HG03097 (cell line): ENCODE measurements around the gene PLXND1.
"Not testable (repeated sequence)": the region's sequence is repeated elsewhere in the genome, so short reads cannot be mapped to it uniquely, and the experiment has no call there.

Source experiments
- ATAC-seq: cut with Tn5 transposase; IDR thresholded peaks from one replicate; pipeline ENCODE4 v1.9.1; 2021; ENCODE audit not compliant: unreplicated experiment, low FRiP score

Gene PLXND1, protein sequence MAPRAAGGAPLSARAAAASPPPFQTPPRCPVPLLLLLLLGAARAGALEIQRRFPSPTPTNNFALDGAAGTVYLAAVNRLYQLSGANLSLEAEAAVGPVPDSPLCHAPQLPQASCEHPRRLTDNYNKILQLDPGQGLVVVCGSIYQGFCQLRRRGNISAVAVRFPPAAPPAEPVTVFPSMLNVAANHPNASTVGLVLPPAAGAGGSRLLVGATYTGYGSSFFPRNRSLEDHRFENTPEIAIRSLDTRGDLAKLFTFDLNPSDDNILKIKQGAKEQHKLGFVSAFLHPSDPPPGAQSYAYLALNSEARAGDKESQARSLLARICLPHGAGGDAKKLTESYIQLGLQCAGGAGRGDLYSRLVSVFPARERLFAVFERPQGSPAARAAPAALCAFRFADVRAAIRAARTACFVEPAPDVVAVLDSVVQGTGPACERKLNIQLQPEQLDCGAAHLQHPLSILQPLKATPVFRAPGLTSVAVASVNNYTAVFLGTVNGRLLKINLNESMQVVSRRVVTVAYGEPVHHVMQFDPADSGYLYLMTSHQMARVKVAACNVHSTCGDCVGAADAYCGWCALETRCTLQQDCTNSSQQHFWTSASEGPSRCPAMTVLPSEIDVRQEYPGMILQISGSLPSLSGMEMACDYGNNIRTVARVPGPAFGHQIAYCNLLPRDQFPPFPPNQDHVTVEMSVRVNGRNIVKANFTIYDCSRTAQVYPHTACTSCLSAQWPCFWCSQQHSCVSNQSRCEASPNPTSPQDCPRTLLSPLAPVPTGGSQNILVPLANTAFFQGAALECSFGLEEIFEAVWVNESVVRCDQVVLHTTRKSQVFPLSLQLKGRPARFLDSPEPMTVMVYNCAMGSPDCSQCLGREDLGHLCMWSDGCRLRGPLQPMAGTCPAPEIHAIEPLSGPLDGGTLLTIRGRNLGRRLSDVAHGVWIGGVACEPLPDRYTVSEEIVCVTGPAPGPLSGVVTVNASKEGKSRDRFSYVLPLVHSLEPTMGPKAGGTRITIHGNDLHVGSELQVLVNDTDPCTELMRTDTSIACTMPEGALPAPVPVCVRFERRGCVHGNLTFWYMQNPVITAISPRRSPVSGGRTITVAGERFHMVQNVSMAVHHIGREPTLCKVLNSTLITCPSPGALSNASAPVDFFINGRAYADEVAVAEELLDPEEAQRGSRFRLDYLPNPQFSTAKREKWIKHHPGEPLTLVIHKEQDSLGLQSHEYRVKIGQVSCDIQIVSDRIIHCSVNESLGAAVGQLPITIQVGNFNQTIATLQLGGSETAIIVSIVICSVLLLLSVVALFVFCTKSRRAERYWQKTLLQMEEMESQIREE (N-terminal part only)

DNA sequence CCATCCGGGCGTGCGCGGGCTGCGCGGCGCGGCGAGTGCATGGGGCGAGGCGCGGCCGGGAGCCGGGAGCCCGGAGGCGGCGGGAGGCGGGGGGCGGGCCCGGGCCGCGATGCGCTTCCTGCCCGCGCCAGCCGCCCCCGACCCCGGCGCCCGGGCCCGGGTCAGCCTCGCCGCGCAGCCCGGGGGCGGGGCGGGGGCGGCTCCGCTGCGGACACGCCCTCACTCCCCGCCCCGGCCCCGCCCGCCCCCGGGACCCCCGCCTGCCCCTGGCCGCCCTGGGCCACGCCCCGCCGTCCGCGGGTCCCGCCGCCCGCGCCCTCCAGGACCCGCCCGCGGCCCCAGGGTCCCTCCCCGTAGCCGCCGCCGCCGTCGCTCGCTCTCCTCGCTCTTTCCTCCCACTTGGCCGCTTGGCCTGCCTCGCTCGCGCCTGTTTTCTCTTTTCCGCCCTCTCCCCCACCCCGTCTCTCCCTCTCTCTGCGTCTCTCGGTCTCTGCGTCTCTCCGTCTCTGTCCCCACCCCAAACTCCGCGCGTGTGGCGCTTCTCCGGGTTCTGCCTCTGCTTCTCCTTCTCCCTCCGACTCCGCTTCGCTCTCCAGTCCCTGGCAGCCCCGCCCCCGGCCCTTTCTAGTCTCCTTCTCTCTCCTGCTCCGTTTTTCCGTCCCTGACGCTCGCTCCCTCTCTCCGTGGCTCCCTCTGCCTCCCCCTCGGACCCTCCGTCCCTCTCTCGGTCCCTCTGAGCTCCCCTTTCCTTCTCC lies at the start of gene PLXND1:
PLXND1 (minus strand) TSS at position 41 of the 755 bp plus-strand sequence; CDS start at position 4, 37 bp downstream.
- no peak for ATAC-seq

DNA sequence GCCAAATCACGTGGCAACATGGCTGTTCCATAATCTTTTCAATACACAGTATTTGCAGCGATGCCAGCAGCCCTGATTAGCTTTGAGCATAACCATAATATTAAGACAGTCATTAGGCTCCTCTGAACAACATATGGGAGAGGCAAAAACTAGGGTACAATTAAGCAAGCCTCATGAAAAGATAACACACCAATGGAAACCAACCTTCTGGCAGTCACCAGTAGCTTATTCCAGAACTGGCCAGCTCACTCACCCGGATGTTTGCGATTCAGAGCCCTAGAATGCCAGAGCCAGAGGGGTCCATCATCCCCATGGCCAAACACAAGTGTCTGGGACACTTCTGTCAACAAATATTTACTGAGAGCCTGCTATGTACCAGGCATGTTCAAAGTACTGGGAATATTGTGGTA lies 48.8 kb upstream of the PLXND1 start:
- ATAC-seq: no peak

DNA sequence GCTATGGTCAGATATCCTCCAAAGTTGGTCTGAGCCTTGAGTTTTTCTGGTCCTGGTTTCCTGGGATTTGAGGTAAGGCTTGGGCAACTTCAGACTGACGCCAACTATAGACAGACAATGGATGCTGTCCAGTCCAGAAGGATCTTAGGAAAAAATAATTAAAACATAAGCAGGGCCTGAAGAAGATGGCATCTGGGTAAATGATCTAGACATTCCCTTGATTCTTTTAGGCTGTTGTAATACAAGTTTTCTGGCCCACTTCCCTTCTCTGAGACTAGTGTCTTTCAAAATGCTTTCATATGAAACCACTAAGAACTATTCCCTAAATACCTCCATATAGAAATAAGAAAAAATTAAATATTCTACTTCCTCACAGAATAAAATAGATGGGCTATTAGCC lies 47.7 kb upstream of the PLXND1 start:
- no peak for ATAC-seq

DNA sequence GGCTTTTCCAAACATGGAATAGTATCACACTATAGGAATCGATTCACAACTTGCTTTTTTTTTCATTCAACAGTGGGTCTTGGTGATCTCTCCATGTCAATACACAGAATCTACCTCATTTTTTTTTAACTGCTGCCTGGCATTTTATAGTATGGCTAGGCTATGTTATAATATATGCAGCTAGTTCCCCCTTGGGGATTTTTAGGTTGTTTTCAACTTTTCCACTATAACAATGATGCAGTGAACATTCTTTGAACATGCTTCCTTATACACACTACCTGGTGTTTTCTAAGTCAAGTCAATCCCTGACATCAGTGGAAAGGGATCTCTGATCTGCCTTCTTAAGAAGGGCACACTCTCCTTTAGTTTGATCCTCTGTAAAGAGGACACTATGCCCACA lies 46.5 kb upstream of the PLXND1 start:
- ATAC-seq: no peak

DNA sequence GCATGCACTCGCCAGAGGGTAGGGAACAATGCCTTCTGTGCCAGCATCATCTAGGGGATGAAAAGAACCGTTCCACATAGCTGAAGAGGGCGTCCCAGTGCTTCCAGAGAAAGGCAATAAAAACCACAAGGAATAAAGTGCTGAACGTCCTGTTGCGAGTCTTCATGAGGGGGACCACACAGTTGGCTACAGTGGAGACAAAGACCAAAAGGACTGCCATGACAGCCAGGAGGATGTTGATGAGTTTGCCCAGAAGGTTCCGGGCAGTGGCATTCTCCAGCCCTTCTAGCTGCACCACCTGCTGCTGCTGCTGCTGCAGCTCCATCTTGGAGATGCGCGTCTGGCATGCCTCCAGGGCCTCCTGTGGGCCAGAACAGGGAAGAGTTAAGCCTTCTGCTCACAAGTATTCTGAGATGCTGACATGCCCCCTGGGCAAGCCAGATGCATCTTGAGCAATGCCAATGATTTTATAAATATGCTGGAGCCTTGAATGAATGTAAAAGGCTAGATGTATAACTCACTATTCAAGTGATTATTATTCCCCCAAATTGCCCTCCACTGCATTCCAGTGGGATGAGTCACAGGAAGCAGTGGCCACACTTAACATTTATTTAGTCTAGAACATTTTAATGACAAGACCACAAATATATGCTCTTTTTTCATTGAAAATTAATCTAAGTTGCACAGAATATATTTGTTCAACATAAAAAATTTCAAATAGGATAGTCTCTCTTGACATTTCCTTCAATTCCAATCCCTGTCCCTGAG lies 45.1 kb upstream of the PLXND1 start:
- ATAC-seq: no peak

DNA sequence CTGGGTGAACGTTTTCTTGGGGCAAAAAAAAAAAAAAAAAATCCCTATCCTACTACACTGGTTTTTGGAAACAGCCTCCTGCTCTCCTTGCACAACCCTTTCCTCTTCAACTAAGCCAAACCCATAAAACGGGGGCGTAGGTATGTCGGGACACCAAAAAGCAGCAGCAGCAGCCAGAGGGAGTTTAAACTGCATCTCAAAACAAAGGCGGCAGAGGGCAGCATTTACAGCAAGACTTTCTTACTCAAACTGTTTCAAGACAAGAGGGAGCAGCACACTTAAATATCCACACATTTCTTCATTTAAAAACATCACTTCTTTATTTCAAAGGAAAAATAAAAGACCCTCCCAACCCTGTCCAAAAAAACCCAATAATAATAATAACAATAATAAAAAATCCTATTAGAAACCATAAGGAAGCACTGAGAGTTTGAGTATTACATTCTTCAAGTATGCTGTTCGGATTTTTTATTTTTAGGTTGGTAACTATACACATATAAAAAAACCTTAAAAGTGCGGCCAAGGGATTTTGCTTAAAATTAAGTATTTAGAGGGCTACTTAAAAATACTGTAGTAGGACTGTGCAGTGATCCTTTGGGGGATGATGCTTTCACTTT lies 43.9 kb upstream of the PLXND1 start:
- ATAC-seq: no peak

DNA sequence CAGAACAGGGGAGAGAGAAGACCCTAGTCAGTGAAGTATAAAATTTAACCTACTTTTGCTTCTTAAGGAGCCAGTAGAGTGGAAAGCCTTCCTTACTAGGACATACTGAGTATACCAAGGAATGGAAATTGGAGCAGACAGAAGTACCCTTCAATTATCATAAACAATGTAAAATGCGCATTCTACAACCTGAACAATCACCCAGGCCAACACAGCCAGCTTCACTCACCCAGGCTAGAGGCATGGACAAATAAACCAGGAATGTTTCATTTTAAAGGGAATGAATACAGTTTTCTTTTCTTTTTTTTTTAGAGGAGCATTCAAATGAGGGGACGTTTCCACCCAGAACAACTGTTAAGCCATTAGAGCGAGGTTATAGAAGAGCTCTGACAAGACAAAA lies 41.9 kb upstream of the PLXND1 start:
- no peak for ATAC-seq

DNA sequence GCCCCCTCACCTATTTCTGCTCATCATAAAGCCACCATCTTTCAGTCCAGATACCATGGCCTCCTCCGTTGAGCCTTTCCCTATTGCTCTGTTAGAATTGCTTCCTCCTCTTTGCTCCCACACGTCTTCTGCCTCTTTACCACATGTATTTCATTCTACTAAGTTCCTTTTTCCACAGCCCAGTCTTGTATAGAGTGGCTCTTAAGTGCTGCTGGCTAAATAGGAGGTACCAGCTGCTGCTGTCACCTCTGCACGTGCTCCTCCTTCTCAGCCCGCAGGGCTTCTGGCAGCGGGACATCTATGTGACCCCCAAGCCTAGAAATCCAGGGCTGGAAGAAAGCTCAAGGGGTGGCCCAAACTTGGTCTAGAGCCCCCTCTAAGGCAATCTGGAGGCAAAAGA lies 38.8 kb upstream of the PLXND1 start:
- ATAC-seq: no peak

DNA sequence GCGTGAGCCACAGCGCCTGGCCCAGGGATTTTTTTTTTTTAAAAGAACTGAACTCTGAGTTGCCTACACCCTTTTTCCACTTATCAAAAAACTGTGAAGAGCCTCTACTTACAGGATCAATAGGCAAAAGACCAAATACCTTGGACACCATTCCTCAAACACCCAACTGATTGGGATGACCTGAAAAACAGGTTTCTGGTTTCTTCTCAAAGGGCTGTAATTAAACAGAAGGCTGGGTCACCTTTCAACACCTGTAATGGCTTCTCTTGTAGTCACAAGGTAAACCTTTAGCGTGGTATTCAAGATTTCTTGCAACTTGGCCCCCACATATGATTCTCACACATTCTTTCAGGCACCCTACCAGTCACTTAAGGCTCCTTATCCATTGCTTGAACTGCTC lies 38.4 kb upstream of the PLXND1 start:
- no peak for ATAC-seq

DNA sequence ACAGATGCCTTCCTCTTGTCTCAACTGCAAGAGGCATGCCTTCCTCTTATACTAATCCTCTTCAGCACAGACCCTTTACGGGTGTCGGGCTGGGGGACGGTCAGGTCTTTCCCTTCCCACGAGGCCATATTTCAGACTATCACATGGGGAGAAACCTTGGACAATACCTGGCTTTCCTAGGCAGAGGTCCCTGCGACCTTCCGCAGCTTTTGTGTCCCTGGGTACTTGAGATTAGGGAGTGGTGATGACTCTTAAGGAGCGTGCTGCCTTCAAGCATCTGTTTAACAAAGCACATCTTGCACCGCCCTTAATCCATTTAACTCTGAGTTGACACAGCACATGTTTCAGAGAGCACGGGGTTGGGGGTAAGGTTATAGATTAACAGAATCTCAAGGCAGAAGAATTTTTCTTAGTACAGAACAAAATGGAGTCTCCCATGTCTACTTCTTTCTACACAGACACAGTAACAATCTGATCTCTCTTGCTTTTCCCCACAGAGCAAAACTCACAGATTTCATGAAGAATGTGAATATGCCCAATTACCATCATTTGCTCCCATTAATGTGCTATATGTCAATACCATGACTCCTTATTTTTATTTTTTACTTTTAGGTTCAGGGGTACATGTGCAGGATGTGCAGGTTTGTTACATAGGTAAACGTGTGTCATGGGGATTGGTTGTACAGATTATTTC lies 35.2 kb upstream of the PLXND1 start:
- ATAC-seq: not testable (repeated sequence)

DNA sequence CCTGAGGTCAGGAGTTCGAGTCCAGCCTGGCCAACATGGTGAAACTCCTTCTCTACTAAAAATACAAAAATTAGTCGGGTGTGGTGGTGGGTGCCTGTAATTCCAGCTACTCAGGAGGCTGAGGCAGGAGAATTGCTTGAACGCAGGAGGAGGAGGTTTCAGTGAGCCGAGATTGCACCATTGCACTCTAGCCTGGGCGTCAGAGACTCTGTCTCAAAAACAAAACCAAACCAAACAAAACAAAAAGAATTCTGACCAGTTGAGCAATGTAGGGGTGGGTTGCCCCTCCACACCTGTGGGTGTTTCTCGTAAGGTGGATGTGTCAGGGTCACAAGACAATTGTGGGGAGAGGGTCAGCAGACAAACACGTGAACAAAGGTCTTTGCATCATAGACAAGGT lies 34.5 kb upstream of the PLXND1 start:
- ATAC-seq: not testable (repeated sequence)

DNA sequence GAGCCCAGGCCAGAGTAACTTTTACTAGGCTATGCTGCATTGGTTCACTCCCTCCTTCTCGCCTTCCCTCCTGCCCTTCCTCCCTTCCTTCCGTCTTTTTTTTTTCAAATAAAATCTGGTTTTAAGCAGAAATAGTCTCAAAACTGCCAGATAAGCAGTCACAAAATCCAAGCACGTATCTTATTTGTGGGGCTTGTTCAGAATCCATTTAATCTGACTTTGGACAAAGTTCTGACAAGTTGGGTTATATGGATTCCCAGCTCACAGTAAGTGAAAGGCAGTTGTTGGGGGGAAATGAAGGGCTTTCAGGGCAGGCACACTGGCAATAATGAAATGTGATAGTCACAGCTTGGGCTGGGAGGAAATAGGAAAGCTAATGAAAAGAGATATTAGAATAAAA lies 32.0 kb upstream of the PLXND1 start:
- no peak for ATAC-seq

DNA sequence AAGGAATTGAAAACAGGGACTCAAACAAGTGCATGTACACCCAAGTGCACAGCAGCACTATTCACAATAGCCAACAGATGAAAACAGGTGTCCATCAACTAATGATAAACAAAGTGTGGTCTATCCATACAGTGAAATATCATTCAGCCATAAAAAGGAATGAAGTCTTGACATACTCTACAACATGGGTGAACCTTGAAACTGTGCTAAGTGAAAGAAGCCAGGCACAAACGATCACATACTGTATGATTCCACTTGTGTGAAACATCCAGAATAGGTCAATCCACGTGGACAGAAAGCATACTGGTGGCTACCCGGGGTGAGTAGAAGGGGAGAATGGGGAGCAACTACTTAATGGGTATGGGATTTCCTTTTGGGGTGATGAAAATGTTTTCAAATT lies 29.6 kb upstream of the PLXND1 start:
- ATAC-seq: no peak

DNA sequence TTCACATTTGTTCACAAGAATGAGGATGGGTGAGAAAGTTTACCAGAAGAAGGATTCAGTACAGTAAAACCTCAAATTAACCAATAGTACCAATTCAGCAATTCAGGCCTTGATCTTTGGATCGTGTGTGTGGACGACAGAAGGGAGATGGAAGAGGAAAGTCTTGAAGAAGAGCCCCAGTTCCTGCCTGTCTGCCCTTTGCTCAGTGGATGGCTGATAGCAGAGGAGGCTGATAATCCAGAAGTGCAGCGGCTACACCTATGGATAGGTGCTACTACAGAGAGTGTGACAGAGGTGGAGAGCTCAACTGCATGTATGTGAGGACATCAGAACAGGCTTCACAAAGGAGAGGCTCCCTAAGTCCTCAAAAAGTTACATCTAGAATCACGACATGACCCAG lies 29.2 kb upstream of the PLXND1 start:
- no peak for ATAC-seq

DNA sequence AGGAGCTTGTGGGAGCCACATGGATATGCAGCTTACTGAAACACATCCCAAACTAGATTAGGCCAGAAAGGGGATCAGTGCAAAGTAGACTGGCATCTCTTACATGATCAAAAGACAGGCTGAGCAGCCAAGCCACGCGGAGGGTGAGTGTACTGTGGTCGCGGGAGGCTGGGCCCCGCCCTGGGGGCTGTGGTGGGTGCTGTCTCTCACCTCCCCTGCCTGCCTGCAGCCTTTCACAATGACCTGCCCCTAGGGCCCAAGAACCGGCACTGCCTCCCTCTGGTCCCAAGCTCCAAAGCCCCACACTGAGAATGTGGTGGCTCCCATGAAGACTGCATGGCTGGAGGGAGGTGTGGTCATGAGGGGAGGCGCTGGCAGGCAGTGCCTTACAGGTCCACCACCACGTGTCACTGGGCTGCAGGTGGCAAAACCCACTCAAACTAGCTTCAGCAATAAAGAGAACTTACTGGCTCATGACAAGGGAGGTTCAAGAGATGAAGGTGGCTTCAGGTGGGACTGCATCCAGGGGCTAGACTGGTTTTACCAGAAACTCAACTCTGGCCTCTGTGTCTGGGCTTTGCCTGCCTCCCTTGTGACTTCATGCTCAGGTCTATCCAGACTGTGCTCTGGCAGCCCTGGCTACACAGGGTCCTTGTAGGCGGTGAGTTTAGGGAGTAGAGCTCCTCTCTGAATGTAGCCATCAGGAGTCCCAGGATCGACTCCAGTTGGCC lies 27.4 kb upstream of the PLXND1 start:
- no peak for ATAC-seq

DNA sequence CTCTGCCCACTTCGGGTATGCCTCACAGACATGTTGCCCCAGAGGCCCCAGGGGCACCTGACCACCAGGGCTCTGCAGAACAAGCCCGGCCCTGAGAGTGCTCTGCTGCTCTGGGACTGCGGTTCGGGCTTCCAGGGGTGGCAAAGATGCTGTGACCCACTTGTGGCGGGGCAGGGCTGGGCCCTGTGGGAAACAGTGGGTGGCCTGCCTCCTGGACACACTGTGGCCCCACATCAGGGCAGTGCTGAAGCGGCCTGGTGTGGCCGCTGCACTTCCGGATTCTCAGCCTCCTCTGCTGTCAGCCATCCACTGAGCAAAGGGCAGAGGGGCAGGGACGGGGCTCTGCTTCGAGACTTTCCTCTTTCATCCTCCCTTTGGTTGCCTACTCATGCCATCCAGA lies 26.5 kb upstream of the PLXND1 start:
- ATAC-seq: no peak

DNA sequence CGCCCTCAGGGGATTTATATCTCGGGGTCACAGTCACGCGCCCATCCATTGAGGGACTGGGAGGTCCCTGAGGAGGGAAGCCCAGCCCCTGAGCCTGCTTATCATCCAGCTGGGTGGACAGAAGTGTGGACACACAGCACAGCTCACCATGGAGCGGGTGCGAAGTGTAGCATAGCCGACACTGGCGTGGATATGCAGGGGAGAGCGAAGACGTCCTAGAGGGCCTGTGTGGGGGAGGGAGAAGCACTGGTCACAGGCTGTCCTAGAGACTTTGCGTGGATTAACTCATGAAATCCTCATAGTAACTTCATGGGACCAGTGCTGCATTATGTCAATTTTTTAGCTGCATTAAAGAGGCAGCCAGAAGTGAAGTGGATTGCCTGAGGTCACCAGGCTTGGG lies 26.1 kb upstream of the PLXND1 start:
- ATAC-seq: no peak

DNA sequence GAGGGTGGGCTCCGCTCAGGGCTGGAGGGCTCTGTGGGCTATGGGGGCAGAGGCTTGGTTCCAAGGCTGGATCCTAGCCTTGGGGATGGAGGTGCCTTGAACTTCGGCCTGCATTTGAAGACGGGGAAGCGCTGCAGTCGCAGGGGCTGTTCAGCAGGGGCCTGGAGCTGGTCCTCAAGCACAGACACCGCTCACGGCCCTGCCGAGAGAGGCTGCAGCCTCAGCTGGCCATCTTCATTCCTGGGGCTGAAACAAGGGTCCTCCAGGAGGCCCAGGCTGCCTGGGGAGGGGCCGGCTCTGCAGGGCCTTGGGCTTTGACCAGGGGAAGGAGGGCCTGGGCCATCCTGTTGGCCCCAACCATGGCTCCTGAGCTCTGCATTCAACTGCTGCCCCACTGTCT lies 25.6 kb upstream of the PLXND1 start:
- no peak for ATAC-seq
